Loucy (cell line): ENCODE results near the gene EEF1A2.
A peak's percentile ranks its signal among the peaks of the same experiment; 100 is the strongest.
"Not testable (repeated sequence)": the region's sequence is repeated elsewhere in the genome, so short reads cannot be mapped to it uniquely, and the experiment has no call there.

Source experiments
- H2AFZ ChIP-seq: fragments of 200-600 bp; sonication (generic); 2 replicates; pipeline ENCODE4 v1.6.0; 2016; ENCODE audit warnings: antibody characterized with exemption, mild to moderate bottlenecking, low read length, moderate library complexity
- H3F3A ChIP-seq: fragments of 200-600 bp; 2 replicates; pipeline ENCODE4 v1.6.0; 2016; ENCODE audit warnings: antibody characterized with exemption, low read depth, mild to moderate bottlenecking
- H3K27me3 ChIP-seq: fragments of 200-600 bp; sonication (generic); 2 replicates; pipeline ENCODE4 v1.6.1; 2014; ENCODE audit warnings: low read length, mild to moderate bottlenecking; ENCODE audit not compliant: insufficient read depth, poor library complexity, severe bottlenecking
- H3K36me3 ChIP-seq: fragments of 200-600 bp; sonication (generic); 2 replicates; pipeline ENCODE4 v1.6.1; 2016; ENCODE audit warnings: low read length; ENCODE audit not compliant: insufficient read depth
- H3K4me1 ChIP-seq: fragments of 200-600 bp; sonication (generic); 2 replicates; pipeline ENCODE4 v1.5.1; 2014; ENCODE audit warnings: low read length, mild to moderate bottlenecking; ENCODE audit not compliant: insufficient read depth, poor library complexity, severe bottlenecking
- H3K4me2 ChIP-seq: fragments of 200-600 bp; sonication (generic); 2 replicates; pipeline ENCODE4 v1.6.0; 2014; ENCODE audit warnings: antibody characterized with exemption, low read length, low read depth, mild to moderate bottlenecking; ENCODE audit not compliant: poor library complexity, severe bottlenecking
- H3K4me3 ChIP-seq: fragments of 200-600 bp; sonication (generic); 2 replicates; pipeline ENCODE4 v1.5.1; 2014; ENCODE audit warnings: low read length, mild to moderate bottlenecking, mixed read lengths; ENCODE audit not compliant: poor library complexity, severe bottlenecking
- H3K79me2 ChIP-seq: fragments of 200-600 bp; sonication (generic); 2 replicates; pipeline ENCODE4 v1.6.1; 2014; ENCODE audit warnings: low read length; ENCODE audit not compliant: insufficient read depth
- H3K9ac ChIP-seq: fragments of 200-600 bp; sonication (generic); 2 replicates; pipeline ENCODE4 v1.6.0; 2014; ENCODE audit warnings: mild to moderate bottlenecking, low read depth, low read length, moderate library complexity; ENCODE audit not compliant: poor library complexity, severe bottlenecking
- H3K9me2 ChIP-seq: fragments of 200-600 bp; sonication (generic); replicated peaks from 2 replicates; pipeline ENCODE4 v1.6.1; 2016; ENCODE audit warnings: low read depth, low read length, mixed read lengths
- H3K9me3 ChIP-seq: fragments of 200-600 bp; sonication (generic); 2 replicates; pipeline ENCODE4 v1.6.1; 2014; ENCODE audit warnings: mild to moderate bottlenecking, antibody characterized with exemption, low read length, low read depth; ENCODE audit not compliant: insufficient read depth
- H4K20me1 ChIP-seq: fragments of 200-600 bp; sonication (generic); 2 replicates; pipeline ENCODE4 v1.6.0; 2014; ENCODE audit warnings: antibody characterized with exemption, low read length, mild to moderate bottlenecking; ENCODE audit not compliant: insufficient read depth, poor library complexity, severe bottlenecking
- EZH2phosphoT487 ChIP-seq: fragments of 200-600 bp; IDR thresholded peaks from 2 replicates; pipeline ENCODE4 v1.6.1; 2018; ENCODE audit warnings: antibody characterized with exemption, mild to moderate bottlenecking, moderate library complexity, borderline replicate concordance
- TF ChIP-seq, protein P1 (sequence below): fragments of 200-600 bp; sonication (generic); conservative IDR thresholded peaks from 2 replicates; pipeline ENCODE4 v1.5.1; 2014; ENCODE audit warnings: mild to moderate bottlenecking, antibody characterized with exemption, low read length

EEF1A2 gene

GRCh38 chr20:63483834-63484233 lies 15.0 kb downstream of the EEF1A2 start:
- H4K20me1 ChIP-seq, result no peaks in the 10 kb centered on the region
- no peaks in the 10 kb centered on the region for H3K27me3 ChIP-seq
- no peaks in the 10 kb centered on the region for H3K9me2 ChIP-seq
- no peaks in the 10 kb centered on the region for H3K79me2 ChIP-seq
- TF ChIP-seq, protein P1, sequence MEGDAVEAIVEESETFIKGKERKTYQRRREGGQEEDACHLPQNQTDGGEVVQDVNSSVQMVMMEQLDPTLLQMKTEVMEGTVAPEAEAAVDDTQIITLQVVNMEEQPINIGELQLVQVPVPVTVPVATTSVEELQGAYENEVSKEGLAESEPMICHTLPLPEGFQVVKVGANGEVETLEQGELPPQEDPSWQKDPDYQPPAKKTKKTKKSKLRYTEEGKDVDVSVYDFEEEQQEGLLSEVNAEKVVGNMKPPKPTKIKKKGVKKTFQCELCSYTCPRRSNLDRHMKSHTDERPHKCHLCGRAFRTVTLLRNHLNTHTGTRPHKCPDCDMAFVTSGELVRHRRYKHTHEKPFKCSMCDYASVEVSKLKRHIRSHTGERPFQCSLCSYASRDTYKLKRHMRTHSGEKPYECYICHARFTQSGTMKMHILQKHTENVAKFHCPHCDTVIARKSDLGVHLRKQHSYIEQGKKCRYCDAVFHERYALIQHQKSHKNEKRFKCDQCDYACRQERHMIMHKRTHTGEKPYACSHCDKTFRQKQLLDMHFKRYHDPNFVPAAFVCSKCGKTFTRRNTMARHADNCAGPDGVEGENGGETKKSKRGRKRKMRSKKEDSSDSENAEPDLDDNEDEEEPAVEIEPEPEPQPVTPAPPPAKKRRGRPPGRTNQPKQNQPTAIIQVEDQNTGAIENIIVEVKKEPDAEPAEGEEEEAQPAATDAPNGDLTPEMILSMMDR, result peak; percentile 44
- no peak for TF ChIP-seq EZH2phosphoT487
- H3K4me2 ChIP-seq, result no peak overlapping the region
- peaks cover 9% of the 10 kb centered on the region for H3K4me1 ChIP-seq
- H3K9me3 ChIP-seq, result no peaks in the 10 kb centered on the region
- no peaks in the 10 kb centered on the region for H3F3A ChIP-seq
- H2AFZ ChIP-seq, result no peak overlapping the region
- H3K9ac ChIP-seq, result no peak overlapping the region
- H3K36me3 ChIP-seq, result no peaks in the 10 kb centered on the region
- no peak overlapping the region for H3K4me3 ChIP-seq

GRCh38 chr20:63482021-63482587 lies 16.8 kb downstream of the EEF1A2 start:
- TF ChIP-seq EZH2phosphoT487, result no peak
- TF ChIP-seq, protein P1, result no peak
- H3K36me3 ChIP-seq, result no peaks in the 10 kb centered on the region
- H3K79me2 ChIP-seq, result no peaks in the 10 kb centered on the region
- no peaks in the 10 kb centered on the region for H3F3A ChIP-seq
- no peak overlapping the region for H3K4me2 ChIP-seq
- H3K9ac ChIP-seq, result no peak overlapping the region
- H3K9me2 ChIP-seq, result no peaks in the 10 kb centered on the region
- no peaks in the 10 kb centered on the region for H3K27me3 ChIP-seq
- H3K9me3 ChIP-seq, result no peaks in the 10 kb centered on the region
- no peaks in the 10 kb centered on the region for H4K20me1 ChIP-seq
- peaks cover 9% of the 10 kb centered on the region for H3K4me1 ChIP-seq
- no peak overlapping the region for H3K4me3 ChIP-seq
- no peak overlapping the region for H2AFZ ChIP-seq

DNA sequence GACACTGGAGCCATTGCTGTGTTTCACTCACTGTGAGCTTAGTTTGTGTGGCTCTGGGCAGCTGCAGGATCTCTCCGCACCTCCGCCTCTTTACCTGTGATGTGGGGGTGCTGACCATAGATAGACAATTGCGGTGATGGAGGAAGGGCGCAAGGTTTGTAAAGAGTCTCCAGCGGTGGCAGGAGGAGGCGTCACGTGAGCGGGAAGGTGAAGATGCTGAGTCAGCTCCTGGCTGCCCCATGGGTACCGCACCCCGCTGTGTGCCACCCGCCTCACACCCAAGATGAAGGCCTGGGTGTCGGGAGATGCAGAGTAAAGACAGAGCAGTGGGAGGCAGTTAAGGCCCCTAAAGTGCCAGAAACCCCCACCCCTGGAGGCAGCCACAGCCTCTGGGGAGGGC lies 17.4 kb downstream of the EEF1A2 start:
- Histone ChIP-seq H2AFZ (no peak overlapping the region), H3K9me2 (no peaks in the 10 kb centered on the region), H3K4me3 (no peak overlapping the region), H3K4me2 (no peak overlapping the region), H3K79me2 (no peaks in the 10 kb centered on the region), H3K9me3 (no peaks in the 10 kb centered on the region), H3K27me3 (no peaks in the 10 kb centered on the region), H3K4me1 (peaks cover 9% of the 10 kb centered on the region), H4K20me1 (no peaks in the 10 kb centered on the region), H3F3A (no peaks in the 10 kb centered on the region), H3K9ac (no peak overlapping the region), H3K36me3 (no peaks in the 10 kb centered on the region)
- TF ChIP-seq, protein P1, result no peak
- TF ChIP-seq EZH2phosphoT487, result no peak

- H3K4me1 ChIP-seq, H3K9ac ChIP-seq, H3K36me3 ChIP-seq, H3K4me2 ChIP-seq, H3K9me2 ChIP-seq, H4K20me1 ChIP-seq, H3F3A ChIP-seq, H2AFZ ChIP-seq, H3K27me3 ChIP-seq, H3K4me3 ChIP-seq, H3K79me2 ChIP-seq, H3K9me3 ChIP-seq: not testable (repeated sequence)
These were observed 19.0 kb downstream of the EEF1A2 start for GRCh38 chr20:63479695-63480419.
